Transverse colon (tissue), 4 donors: ENCODE measurements around the gene HES7.

Experiments
- CTCF ChIP-seq, 5 experiments: fragments of 200-600 bp in 3 of 5; fragments of 450-650 bp in 2 of 5; sonication (generic) in 3 of 5; IDR thresholded peaks; 1 replicate in 2 of 5; 2 replicates in 3 of 5; pipeline ENCODE4 v1.5.1; 2016 to 2017; ENCODE audit warnings: antibody characterized with exemption in 5 of 5, inconsistent platforms in 3 of 5, mild to moderate bottlenecking in 2 of 5, moderate library complexity in 1 of 5
- POLR2A ChIP-seq: fragments of 450-650 bp; IDR thresholded peaks from one replicate; pipeline ENCODE4 v1.6.1; 2016; ENCODE audit warnings: antibody characterized with exemption, mild to moderate bottlenecking, moderate library complexity
- POLR2AphosphoS5 ChIP-seq, 3 donors: sonication (generic); formaldehyde crosslinking; IDR thresholded peaks; one replicate each; pipeline ENCODE4 v1.6.1; 2016; ENCODE audit warnings: antibody characterized with exemption in 3 of 3

- no peak for TF ChIP-seq POLR2A
- no peak for TF ChIP-seq CTCF (IDR thresholded peaks at IDR 0.05)
- no peak for TF ChIP-seq POLR2AphosphoS5 (IDR thresholded peaks at IDR 0.05)
Measured at GRCh38 chr17:8091033-8091687, 32.7 kb downstream of the HES7 start.
